ENCODE data around the gene KRTAP4-3. TPM values are rescaled to one million over a fixed set of nuclear protein-coding genes. Genes with fewer than 3 reads are reported as not detected.

Gene KRTAP4-3
- total and polyA plus RNA-seq, 10 of the 15 experiments (the other 5 are each of a cell fraction or from before 2014, with no cell fraction given) = not detected

GRCh38 chr17:41153856-41154255 is 14.2 kb downstream of the KRTAP4-3 start:
- Histone ChIP-seq H3K4me3 (no peak overlapping the region), H2AFZ (ENCODE audit: control insufficient read depth, low read depth, low read length) (no peak overlapping the region), H3K27ac (ENCODE audit: control insufficient read depth, insufficient read depth) (no peak overlapping the region), H3K9me3 (replicated peaks; ENCODE audit: control insufficient read depth, insufficient read depth, low read length) (no peaks in the 10 kb centered on the region), H3K4me1 (ENCODE audit: control insufficient read depth, insufficient read depth, low read length) (no peaks in the 10 kb centered on the region), H3K4me2 (ENCODE audit: control insufficient read depth, insufficient read depth) (no peak overlapping the region), H3K79me2 (ENCODE audit: control insufficient read depth, insufficient read depth, low read length) (no peaks in the 10 kb centered on the region), H3K27me3 (replicated peaks in 1 of 2; ENCODE audit: control insufficient read depth in 2 of 2, insufficient read depth in 2 of 2, low read length in 1 of 2) (no peaks in the 10 kb centered on the region), H3K9ac (ENCODE audit: control insufficient read depth, insufficient read depth, low read length) (no peak overlapping the region), H3K36me3 (ENCODE audit: control insufficient read depth in 2 of 2, insufficient read depth in 2 of 2, low read length in 1 of 2) (no peaks in the 10 kb centered on the region), H4K20me1 (ENCODE audit: control insufficient read depth, insufficient read depth) (no peaks in the 10 kb centered on the region)
- WGBS (ENCODE audit: insufficient coverage, insufficient replicate concordance, low lambda C conversion rate, missing lambda C conversion rate) = 0% methylated on average over 2 of the region's 2 CpGs
- no peak for TF ChIP-seq EED (IDR thresholded peaks at IDR 0.05; ENCODE audit: low read depth)
- TF ChIP-seq ELK1 (IDR thresholded peaks at IDR 0.05; ENCODE audit: low read depth, low read length) = no peak
- no peak for TF ChIP-seq RUNX3 (IDR thresholded peaks at IDR 0.05; ENCODE audit: low read length)
- TF ChIP-seq CEBPB (IDR thresholded peaks at IDR 0.05; ENCODE audit: borderline replicate concordance in 1 of 2, low read depth in 2 of 2, low read length in 2 of 2) = no peak
- TF ChIP-seq ATF2 (IDR thresholded peaks at IDR 0.05; ENCODE audit: low read length) = no peak
- ChIA-PET RAD21 (ENCODE audit: unreplicated experiment) (no interaction called here), CTCF (no interaction called here), SMC1A (ENCODE audit: uncharacterized antibody, unreplicated experiment) (no interaction called here), POLR2A (no interaction called here)
- FAIRE-seq (no peak), ATAC-seq (no peak), DNase-seq (ENCODE audit: low read depth, low spot score) (no peak)
- intact Hi-C loops (cut with micrococcal nuclease; ENCODE audit: unreplicated experiment) (no loop called here), in situ Hi-C loops (cut with MboI) (no loop called here)
- BruUV-seq (replicated peaks) = no TSS peak

- ATAC-seq (no peak), FAIRE-seq (no peak), DNase-seq (ENCODE audit: low read depth, low spot score) (no peak)
- no peak overlapping the region for H2AFZ ChIP-seq (ENCODE audit: control insufficient read depth, low read depth, low read length)
- H4K20me1 ChIP-seq (ENCODE audit: control insufficient read depth, insufficient read depth) = no peaks in the 10 kb centered on the region
- H3K4me1 ChIP-seq (ENCODE audit: control insufficient read depth, insufficient read depth, low read length) = no peaks in the 10 kb centered on the region
- no peak overlapping the region for H3K4me2 ChIP-seq (ENCODE audit: control insufficient read depth, insufficient read depth)
- H3K9ac ChIP-seq (ENCODE audit: control insufficient read depth, insufficient read depth, low read length) = no peak overlapping the region
- no peak overlapping the region for H3K4me3 ChIP-seq
- in situ Hi-C loops (cut with MboI) = no loop called here
- H3K36me3 ChIP-seq (ENCODE audit: control insufficient read depth in 2 of 2, insufficient read depth in 2 of 2, low read length in 1 of 2) = no peaks in the 10 kb centered on the region
- SMC1A ChIA-PET (ENCODE audit: uncharacterized antibody, unreplicated experiment) = no interaction called here
- H3K9me3 ChIP-seq (replicated peaks; ENCODE audit: control insufficient read depth, insufficient read depth, low read length) = no peaks in the 10 kb centered on the region
- H3K27me3 ChIP-seq (replicated peaks in 1 of 2; ENCODE audit: control insufficient read depth in 2 of 2, insufficient read depth in 2 of 2, low read length in 1 of 2) = no peaks in the 10 kb centered on the region
- POLR2A ChIA-PET = no interaction called here
- 4% methylated on average over 2 of the region's 2 CpGs for WGBS (ENCODE audit: insufficient coverage, insufficient replicate concordance, low lambda C conversion rate, missing lambda C conversion rate)
- BruUV-seq (replicated peaks) = no TSS peak
- CTCF ChIA-PET = no interaction called here
- no peak overlapping the region for H3K27ac ChIP-seq (ENCODE audit: control insufficient read depth, insufficient read depth)
- intact Hi-C loops (cut with micrococcal nuclease; ENCODE audit: unreplicated experiment) = no loop called here
- RAD21 ChIA-PET (ENCODE audit: unreplicated experiment) = no interaction called here
- TF ChIP-seq SMAD1 (IDR thresholded peaks at IDR 0.05; ENCODE audit: low read depth, partially characterized antibody) = no peak
- H3K79me2 ChIP-seq (ENCODE audit: control insufficient read depth, insufficient read depth, low read length) = no peaks in the 10 kb centered on the region
Observed at GRCh38 chr17:41151525-41151924, 16.5 kb downstream of the KRTAP4-3 start.
